Ovary (tissue), 3 donors: Measurements from ENCODE around the gene THPO.

Source experiments
- POLR2A ChIP-seq: fragments of 450-650 bp; IDR thresholded peaks from one replicate; pipeline ENCODE4 v1.6.1; 2017; ENCODE audit warnings: antibody characterized with exemption, mild to moderate bottlenecking, moderate library complexity
- TF ChIP-seq, protein P1 (sequence below), 3 donors: fragments of 450-650 bp in 2 of 3; fragments of 200-600 bp in 1 of 3; IDR thresholded peaks; one replicate each; pipeline versions ENCODE4 v1.5.1 to v1.8.0; 2016 to 2022; ENCODE audit warnings: antibody characterized with exemption in 3 of 3, mild to moderate bottlenecking in 1 of 3
- donor health status: DM: no; HTN: no; CAD: no.

DNA sequence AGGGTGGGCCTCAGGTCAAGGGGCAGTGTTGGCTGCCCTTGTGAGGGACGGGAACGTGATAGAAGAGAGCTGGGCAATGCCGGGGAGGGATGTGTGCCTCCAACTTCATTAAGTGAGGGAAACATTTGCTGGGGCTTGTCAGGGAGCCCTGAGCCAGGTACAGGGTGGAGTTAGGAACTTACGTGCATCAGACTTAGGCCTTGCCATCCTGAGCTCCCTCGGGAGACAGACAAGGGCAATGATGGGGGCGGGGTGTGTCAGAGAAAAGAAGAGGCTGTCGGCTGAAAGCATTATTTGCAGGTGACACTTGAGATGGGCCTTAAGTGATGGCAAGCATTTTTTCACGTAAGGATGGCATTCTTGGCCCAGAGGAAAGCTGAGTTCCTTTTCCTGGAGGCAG, 39.0 kb downstream of the THPO start:
- TF ChIP-seq, protein P1, sequence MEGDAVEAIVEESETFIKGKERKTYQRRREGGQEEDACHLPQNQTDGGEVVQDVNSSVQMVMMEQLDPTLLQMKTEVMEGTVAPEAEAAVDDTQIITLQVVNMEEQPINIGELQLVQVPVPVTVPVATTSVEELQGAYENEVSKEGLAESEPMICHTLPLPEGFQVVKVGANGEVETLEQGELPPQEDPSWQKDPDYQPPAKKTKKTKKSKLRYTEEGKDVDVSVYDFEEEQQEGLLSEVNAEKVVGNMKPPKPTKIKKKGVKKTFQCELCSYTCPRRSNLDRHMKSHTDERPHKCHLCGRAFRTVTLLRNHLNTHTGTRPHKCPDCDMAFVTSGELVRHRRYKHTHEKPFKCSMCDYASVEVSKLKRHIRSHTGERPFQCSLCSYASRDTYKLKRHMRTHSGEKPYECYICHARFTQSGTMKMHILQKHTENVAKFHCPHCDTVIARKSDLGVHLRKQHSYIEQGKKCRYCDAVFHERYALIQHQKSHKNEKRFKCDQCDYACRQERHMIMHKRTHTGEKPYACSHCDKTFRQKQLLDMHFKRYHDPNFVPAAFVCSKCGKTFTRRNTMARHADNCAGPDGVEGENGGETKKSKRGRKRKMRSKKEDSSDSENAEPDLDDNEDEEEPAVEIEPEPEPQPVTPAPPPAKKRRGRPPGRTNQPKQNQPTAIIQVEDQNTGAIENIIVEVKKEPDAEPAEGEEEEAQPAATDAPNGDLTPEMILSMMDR (IDR thresholded peaks at IDR 0.05) = no peak
- no peak for TF ChIP-seq POLR2A
